GM18526 (cell line): ENCODE results near the gene STARD10.

Experiments used
- POLR2A ChIP-seq: IDR thresholded peaks from 3 replicates; pipeline ENCODE4 v1.6.1; 2011; ENCODE audit not compliant: insufficient read length; ENCODE audit errors: extremely low read depth

Gene STARD10

DNA sequence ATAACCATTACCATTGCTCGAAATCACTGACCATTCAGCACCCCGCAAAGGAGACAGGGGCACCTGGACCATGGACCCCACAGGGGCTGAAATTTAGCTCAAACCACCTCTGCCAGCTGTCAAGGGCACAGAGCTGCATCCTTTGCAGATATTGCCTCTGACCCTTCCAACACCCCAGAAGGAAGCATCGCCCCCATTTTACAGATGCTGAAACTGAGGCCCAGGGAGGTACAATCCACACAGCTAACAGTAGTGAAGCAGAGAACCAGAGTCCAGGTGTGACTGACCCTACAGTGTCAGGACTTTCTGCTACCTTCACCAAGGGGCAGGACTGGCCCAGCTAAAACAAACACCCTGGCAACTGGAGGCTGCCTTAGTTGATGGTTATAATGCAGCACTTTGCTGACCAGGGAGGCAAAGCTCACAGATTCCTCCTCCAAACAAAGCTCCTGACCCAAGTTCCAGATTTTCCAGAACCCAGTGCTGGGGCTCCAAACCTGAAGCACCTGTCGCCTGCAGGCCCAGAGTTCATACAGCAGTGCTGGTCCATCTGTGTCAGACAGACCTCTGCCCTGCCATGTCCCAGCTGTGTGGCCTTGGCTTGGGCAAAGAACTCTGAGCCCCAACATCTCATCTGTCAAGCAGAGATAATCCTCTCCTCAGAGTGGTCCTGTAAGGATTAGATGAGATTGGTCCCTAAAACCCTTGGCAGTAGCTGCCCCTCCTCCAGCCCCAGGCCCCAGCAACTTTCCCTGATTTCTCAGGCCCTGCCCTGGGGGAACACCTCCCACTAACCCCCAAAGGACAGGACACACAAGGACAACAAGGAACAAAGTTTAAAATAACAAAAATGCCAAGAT lies 26.4 kb downstream of the STARD10 start:
- TF ChIP-seq POLR2A: no peak

DNA sequence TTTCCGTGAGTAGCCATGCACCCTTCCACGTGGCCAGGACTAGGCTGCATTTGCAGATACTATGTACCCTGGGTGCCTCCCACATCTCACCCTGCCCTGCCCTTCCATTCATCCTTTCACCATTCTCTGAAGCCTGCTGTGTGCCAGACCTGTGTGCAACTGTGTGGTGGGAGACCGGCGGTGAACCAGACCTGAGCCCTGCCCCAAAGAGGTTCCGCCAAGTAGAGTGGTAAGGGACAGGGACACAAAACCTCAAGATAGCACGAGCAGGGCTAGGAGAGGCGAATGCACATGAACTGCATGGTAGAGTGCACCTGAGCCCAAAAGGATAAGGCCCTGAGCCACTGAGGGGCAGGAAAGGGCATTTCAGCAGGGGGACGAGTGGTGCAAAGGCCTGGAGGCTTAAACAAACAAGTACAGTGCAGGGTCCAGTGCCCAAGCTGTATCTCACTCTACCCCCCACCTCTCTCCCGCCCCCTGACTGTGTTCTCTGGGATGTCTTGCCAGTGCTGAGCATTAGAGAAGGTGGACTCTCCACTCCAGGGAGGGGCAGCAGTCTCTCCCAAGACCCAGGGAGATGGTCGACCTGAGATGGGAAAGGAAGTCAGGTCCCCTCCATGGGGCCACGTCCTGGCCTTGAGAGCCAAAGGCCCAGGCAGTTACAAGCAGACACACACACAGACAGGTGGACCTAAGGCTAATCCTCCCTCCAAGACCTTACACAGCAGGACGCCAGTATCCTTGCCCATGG lies 27.5 kb downstream of the STARD10 start:
- no peak for TF ChIP-seq POLR2A

DNA sequence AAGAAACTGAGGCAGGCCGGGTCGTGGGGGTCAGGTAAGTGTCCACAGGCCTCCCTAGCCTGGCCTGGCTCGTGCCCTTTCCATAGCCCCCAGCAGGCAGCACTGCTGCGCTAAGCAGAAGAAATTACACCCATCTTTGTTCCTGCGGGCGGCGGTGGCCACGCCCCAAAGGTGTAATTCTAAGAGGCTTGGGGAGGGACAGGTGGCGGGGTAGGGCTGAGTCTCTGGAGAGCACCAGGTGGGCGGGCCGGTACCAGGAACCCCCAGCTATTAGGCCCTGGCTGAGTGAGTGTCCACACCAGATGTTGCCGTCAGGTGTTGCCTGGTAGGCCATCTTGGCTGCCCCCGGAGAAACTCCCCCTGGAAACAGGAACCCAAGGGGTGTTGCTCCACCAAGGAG lies 29.3 kb downstream of the STARD10 start:
- no peak for TF ChIP-seq POLR2A

DNA sequence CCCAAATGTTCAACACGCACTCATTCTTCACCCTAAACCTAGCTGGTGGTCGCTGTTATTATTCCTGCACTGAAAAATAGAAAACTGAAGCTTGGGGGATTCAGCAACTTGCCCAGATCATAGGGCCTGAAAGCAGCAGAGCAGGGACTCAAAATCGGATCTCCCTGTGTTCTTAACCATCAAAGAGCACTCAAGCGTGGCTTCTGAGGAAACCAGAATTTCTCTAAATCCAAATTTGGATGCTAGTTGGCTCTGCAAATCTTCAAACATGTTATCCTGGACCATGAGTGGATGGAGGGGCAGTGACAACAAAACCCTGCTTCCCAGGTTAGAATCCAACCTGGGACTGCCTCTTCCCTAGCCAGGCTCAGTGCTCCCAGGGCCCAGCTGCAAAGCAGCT lies 30.0 kb downstream of the STARD10 start:
- TF ChIP-seq POLR2A: no peak

DNA sequence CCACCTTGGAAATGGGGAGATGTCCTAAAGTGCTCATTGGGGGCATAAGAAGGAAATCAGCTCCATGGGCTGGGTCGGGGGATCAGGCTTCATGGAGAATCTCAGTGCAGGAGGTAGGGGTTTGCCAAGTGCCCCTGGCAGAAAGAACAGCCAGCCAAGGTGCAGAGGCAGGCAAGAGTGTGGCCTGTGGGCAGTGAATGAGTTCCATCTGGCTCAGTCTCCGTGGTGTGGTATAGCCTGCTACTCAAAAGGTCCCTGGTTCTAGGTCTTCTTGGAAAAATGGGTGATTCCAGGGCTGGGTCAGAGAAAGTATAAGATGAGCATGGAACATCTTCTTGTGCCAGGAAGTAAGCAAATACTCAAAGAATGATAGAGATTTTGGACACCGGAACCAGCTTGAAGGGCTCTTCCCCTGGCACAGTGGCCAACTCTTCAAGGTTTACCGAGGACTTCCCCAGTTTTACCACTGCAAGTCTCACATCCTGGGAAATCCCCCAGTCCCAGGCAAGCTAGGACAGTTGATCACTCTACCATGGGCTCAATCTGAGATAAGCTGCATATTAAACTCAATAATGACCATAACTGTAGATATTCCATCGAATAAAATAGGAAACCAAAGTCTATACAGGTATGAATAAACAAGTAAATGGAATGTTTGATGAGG lies 31.1 kb downstream of the STARD10 start:
- TF ChIP-seq POLR2A: no peak

DNA sequence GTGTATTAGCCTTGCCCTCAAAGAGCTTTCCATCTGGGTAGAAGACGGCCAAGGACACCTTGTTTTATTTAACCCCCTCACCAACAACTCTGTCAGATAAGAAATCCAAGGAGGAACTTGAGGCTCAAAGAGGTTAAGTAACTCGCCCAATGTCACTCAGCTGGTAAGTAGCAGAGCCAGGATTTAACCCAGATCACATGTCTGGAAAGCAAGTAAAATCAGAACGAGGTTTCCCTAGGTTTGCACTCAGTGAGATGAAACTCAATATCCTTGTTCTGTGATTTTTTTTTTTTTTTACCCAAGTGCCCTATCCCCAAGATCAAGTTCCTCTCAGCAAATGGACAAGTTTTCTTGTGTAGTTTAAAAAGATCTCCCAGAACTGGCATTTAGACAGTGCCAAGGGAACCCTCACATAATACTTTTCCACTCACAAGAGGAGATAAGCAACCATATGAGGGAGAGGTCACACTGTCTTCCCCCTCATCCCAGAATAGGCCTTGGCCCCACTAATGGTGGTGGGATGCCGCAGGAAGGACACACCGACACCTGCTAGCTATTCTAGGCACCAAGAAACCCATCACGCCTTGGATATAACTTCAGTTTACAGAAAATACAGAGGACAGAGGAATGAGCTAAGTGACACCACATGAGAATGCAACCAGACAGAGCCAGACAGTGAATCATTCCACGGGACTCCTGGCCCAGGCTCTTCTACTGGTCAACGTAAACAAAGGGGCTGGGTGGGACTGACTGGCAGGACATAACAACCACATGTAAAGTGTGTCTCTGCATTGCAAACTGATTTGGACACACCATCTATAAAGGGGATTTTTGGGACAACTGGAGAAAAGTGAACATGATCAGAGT lies 33.1 kb downstream of the STARD10 start:
- no peak for TF ChIP-seq POLR2A

DNA sequence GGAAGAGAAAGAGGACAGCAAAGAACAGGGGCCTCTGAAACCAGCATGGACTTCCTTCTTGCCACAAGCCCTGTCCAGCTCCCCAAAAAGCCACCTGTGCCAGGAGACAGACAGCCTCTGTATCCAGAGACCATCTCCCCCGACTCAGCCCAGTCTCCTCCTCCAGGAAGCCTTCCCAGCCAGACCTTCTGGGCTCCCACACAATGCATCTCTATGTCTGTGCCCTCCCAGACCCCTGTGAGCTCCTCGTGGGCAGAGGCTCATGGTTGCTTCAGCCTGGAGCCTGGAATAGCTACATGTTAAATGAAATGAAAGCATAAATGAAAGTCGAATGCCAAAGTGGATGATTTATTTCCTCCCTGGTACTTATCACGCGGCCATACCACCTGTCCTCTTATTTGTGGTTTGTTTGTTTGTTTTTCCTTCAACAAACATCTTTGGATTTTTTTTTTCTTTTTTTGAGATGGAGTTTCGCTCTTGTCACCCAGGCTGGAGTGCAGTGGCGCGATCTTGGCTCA lies 34.3 kb downstream of the STARD10 start:
- TF ChIP-seq POLR2A: no peak

DNA sequence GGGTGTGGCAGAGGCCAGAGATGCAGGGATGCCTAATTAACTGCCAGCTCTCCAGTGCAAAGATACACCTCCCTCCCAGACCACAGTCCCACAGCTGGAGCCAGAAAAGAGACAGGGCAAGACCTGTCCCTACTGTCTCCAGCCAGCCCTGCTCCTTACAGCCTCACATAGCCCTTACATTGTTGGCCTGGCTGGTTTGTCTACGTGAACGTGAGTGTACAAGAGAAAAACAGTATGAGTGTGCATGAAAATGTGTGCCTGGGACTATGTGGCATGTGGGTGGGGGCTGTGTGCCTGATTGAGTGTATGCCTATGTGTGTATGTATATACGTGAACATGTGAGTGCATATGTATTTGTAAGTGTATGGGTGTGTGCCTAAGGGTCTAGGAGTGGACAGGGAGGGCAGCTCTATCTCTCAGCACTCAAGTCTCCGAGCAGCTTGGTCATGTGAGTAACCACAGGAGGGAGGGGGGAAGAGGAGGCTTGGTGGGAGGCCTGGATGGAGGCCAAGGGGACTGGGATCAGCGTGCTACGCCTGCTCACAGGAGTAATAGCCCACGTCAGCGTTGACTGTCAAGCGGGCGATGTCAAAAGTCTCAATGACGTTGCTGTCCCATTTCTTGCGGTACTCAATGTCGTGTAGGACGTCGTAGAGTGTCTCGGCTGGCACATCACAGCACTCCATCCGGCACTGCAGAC lies 35.0 kb downstream of the STARD10 start:
- no peak for TF ChIP-seq POLR2A

DNA sequence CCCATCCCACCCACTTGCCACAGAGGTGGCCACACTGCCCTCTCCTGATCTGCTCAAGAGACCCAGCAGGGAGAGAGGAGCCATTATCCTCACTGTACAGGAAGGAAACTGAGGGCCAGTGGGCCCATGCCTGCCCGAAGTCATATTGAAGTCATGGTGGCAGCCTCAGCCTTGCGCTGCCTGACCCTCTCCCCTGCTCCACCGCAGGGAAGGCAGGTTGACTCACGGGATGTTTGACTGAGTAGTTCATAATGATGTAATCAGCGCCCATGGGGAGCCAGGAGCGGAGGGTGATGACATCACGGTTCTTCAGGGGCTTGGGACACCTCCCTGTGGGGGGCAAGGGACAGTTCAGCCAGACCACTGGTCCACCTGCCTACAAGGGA lies 35.5 kb downstream of the STARD10 start:
- no peak for TF ChIP-seq POLR2A

DNA sequence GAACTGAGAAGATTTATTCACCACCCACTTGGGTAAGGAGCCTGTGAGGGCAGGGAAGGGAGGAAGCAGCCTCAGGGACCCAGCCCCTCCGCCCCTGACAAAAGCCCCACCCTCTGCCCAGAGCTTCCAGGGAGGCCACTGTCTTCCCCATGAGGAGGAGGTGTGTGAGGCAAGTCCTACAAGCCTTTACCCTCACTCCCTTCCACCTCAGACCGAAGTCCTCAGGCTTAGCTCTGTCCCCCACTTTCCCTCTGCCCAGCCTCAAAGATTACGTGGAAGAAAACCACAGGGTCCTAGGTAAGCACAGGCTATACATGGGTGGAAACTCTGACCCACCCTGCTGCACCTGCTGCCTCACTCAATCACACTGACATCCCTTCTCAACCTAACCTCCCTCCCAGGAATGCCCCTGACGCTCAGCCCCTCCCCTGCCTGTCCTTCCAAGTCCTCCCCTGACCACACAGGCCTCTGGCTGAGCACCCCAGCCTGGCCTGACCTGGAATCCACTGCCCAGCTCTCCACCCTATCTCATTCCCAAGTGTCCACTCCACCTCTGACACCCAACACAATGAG lies 38.0 kb downstream of the STARD10 start:
- TF ChIP-seq POLR2A: no peak

DNA sequence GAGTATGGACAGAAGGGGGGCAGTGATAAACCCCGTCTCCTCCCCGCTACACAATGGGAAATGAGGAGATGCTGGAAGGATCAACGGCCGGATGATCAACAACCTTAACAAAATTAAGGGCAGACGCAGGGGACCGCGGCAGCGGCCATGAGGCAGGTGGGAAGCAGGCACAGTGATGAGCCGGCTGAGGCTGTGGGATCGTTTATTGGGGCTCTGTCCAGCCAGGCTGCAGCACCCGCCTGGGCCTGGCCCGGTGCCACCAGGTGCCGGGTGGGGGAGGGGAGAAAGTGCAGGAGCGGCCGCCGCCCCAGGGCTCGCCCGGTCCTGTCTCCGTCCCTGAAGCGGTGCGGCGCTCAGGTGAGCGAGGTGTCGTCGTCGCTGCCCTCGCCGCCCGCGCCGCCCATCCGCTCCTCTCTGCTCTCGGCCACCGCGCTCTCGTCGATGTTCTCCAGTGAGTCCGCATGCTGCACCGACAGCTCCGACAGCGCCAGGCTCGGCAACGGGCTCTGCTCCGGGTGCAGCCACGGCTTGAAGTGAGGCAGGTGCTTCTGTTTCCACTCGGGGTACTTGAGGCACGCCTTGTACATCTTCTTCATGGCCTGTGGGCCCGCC lies 39.2 kb downstream of the STARD10 start:
- TF ChIP-seq POLR2A: no peak

DNA sequence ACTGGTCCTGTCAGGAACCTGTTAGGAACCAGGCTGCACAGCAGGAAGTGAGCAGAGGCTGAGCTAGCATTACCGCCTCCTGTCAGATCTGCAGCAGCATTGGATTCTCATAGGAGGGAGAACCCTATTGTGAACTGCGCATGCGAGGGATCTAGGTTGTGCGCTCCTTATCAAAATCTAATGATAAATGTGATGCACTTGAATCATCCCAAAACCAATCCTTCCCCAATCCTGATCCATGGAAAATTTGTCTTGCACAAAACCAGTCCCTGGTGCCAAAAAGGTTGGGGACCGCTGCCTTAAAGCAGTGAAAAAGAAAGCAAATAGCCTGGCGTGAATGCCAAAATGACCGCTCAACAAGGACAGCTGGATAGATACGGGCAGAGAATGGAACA lies 39.7 kb downstream of the STARD10 start:
- no peak for TF ChIP-seq POLR2A

DNA sequence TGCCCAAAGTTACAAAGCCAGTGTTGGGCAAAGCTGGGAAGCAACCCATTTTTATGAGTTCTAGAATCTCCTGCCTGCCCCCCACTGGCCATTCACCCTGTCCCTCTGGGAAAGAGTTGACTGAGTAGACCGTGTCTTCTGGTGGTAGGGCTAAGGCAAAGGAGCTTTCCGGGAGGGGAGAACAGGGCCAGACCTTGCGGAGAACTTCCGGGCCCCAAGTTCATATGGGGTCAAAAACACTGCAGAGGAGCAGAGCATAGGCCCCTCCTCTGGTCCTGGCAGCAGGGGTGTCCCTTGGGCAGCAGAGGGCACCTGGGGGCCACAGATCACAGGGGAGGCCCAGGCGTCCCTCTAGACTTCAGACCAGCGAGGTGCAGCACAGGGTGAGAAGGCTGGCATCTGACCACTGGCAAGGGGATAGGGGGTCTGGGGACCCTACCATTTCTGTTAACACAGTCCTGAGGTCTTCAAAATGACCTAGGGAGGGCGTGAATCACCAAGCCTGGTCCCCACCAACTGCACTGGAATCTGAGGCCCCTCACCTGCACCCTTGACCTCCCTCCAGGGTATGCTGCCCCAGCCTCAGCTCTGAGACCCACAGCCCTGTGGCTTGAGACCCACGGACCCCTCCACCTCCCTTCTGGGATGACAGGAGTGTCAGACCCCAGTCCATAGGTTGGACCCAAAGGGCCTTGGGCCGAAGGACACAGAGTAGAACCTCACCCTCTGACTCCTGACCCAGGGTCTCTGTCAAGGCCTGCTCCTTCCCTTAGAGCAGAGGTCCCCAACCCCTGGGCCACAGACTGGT lies 40.3 kb downstream of the STARD10 start:
- no peak for TF ChIP-seq POLR2A
